HG02678 (cell line): ENCODE results near the gene IRX1.

ENCODE experiments used
- ATAC-seq: cut with Tn5 transposase; IDR thresholded peaks from one replicate; pipeline ENCODE4 v1.9.1; 2021; ENCODE audit warnings: mild to moderate bottlenecking, moderate library complexity; ENCODE audit not compliant: unreplicated experiment

Gene IRX1

DNA sequence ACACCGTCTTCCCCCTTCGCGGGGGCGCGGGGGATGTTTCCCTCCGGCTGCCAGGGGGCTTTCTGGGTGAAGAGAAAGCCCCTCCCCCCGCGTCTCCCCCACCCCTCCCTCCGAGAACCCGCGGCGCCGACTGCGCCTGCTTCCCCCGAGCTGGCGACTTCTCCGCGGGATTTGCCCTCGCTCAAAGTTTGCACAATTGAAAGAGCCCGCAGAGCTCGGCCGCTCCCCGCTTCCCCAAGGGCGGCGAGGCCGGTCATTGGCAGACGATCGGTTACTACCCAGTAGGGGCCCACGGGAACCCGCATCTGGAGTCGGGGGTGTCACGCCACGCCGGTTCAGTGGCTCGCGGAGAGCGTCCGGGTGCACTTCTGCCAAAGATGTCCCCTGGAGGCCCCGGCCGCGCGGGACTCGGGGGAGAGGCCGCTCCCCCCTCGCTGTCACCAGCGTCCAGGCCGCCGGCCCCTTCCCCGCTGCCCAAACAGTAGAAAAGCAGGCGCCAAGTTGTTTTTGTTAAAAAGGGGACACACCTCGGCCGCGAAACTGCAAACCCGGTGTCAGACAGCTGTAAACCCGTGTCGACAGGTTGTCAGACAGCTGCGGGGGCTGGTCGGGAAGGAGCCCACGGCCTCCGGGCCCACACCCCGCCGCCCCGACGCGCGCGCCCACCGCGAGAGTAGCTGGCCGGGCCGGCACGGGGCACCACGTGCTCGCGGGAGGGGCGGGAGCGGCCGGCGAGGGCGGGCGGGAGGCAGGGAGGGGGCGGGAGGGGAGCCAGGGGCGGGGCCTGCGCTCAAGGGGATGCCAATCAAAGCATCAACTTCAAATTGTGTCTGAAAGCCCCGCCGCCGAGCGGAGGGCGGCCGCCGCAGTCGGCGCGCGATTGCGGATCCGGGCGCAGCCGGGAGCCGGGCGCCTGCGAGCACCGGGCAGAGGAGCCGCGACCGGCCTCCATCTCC is at the start of gene IRX1:
Gene IRX1, plus strand, starts transcription at position 827 of the 956 bp plus-strand sequence. CDS start 274 bp downstream, outside the sequence.
- no peak for ATAC-seq

- ATAC-seq = no peak
These were observed 49.6 kb upstream of the IRX1 start for GRCh38 chr5:3546028-3546427.

DNA sequence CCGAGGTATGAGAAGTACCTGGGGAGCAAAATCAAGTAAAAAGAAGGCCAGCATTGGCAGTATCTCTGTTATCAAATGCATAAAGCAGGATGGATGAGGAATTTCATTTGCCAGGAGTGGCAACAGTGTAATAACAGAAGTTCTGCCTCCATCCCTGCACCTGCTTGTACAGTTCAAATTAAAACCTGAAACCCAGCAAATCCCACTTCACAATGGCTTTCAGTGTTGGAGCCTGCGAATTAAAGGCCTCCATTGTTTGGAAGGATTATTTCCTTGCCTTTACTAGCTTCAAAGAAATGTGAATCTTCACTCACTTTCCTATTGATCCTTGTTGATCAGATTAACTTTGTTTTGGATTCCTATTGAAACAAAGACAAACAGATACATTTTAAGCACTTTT is 31.5 kb upstream of the IRX1 start:
- ATAC-seq = no peak

DNA sequence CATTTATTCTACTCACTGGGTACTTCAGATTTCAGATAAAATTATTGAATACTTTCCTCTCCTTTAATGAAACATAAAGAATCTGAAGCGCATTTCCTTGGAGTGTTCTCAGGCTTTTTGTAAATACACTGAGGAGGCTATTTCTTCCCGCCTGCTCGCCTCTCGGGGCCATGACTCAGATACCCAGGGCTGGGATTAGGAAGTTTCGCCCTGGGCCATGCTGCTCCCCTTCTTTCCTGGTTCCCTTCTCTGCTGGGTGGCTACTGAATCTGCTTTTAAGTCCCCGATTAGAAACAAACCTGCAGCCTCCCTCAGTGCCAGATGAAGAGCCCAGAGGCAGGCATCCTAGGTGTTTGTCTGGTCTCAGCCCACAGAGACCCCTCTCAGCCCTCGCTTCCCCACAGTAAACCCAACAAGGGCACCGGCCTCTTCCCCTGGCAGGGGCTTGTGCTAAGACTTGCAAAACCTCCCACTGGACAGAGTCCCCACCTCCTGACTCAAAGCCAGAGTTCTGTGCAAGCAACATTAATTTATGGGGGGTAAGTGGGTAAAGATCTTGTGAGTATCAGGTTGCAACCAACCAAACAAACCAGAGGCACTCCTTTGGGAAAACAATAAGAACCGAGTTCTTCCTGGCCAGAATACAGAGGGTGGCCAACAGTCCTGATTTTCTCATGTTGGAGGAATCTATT is 30.7 kb upstream of the IRX1 start:
- ATAC-seq = no peak

DNA sequence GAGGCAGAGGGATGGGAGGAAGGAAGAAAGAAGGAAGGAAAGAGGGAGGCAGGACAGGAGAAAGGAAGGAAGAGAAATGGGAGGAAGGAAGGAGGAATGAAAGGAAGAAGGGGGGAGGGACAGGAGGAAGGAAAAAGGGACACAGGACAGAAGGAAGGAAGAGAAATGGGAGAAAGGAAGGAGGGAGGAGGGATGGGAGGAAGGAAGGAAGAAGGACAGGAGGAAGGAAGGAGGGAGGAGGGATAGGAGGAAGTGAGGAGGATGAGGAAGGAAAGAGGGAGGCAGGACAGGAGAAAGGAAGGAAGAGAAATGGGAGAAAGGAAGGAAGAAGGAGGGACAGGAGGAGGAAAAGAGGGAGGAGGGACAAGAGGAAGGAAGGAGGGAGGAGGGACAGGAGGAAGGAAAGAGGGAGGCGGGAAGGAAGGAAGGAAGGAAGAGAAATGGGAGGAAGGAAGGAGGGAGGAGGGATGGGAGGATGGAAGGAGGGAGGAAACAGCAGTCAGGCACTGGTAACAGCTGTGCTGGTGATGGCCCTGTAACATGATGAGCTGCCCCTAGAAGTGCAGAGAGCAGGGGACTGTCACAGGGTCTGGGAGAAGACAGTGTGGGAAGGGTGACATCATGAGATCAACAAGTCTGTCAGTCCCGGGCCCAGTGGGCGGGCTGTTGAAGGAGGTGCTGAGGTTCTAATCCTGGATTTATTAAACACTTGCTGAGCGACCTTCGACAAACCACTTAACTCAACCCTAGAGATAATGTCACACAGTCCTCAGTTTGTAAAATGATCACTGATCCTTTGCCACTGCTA is 10.7 kb upstream of the IRX1 start:
- ATAC-seq = no peak

DNA sequence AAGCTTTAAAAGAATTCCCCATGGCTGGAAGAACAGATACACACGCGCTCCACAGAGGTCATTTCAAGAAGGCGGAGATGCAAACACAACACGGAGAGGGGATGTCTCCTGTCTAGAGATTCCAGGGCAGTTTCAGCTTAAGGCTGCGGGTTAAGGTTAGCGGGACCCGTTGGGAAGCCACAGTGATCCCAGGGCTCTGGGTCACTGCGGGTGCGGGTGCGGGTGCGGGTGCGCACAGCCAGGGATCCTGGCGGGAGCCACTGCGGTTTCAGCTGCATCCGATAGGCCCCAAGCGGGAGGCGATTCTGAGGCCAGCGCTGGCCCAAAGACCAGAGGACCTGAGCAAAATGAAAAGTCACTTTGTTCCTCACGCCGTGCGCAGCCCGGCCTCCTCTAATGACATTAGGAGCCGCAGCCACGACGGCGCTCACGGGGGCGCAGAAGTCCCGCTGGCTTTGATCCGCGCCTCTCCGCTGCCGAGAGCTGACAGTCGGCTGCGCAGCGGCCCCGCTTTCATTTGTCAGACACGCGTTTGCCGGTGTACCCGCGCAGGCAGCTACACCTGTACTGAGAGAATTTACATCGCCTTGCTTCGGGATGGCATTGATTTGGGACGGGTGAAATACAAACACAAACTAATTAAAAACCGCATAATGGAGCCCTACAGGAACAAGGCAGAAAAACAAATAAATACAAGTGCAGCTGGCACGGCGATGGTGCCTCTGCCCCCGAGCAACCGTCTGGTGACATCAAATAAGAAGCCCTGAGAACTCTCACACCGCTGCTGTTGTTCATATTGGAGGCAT is 5.3 kb upstream of the IRX1 start:
- ATAC-seq = no peak

DNA sequence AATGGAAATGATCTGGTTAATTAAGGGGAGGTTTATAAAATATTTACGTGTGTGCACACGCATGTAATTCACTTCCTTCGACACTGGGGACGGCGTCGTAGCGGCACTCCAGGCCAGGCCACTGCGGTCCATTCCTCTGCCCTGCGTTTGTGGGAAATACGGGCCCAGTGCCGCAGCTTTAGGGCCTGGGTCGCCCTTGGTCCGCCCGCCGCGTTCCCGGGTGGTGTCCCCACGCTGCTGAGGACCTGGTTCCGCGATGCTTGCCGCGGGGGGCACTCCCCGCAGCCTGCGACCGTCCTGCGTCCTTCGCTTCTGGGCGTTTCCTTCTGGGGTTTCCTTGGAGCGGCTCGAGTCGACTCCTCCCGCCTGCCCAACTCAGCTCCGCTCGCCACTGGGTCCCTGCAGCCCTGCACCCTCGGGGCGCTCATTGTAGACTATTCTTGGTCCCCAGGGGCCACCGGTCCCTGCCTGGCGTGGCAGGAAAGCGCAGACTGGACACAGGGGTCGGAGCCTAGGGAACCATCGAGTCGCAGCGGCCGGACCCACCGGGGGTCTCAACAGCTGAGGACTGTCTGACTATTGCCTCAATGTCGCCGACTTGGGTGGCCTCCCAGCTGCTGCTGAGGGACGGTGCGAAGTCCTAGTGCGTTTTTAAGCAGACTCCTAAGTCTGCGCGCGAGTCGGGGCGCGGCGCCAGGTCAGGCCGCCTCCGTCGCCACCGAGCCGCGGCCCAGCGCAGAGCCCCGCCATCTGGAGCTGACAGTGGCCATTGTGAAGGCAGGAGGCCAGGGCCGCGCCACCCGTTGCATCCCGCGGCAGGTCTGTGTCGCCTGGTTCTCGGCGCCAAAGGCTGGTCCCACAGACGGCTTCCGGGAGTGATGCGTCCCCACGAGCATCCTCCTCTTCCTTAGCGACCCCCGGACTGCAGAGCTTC is 4.4 kb upstream of the IRX1 start:
- ATAC-seq = no peak

GRCh38 chr5:3592298-3592697 is 3.3 kb upstream of the IRX1 start:
- ATAC-seq = no peak

GRCh38 chr5:3593771-3594509 is 1.7 kb upstream of the IRX1 start:
- ATAC-seq = no peak

DNA sequence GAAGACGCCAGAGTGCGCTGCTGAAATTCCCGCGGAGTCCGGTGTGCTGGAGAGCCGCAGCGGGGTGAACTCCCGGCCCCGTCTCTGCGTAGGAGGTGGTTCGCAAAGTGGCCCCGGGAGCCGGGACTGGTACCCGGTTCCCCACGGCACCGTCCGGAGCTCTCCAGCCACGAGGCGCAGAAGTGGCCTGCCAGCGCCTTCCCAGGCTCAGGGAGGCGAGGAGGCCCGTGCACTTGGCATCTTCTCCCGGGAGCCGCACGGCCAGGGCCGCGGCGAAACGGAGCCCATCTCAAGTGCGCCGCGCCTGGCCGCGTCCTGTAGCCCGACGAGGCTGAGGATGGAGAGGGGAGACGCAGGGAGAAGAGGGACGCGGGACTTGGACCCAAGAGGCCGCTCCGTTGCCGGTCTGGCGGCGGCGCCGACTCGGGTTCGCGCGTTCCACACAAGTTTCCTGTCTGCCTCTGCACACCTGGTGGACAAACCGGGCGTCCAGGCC is 1.1 kb upstream of the IRX1 start:
- ATAC-seq = no peak

GRCh38 chr5:3596261-3596825 is 711 bp downstream of the IRX1 start:
- no peak for ATAC-seq

DNA sequence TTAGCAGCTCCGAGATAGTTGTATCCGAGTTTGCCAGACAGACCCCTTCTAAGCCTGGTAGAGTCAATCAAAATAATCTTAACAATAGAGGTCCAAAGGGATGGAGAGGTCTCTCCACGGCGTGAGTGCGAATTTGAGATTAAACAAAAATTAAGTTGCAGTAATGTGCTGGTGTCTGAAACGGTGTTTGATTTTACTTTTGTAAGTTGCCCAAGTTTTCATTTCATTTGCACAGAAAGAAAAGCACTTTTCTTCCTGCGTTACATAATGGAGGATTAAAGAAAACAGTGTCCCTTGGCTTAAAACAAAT is 1.2 kb downstream of the IRX1 start:
- ATAC-seq = no peak

- no peak for ATAC-seq
These were observed 1.8 kb downstream of the IRX1 start for GRCh38 chr5:3597167-3598007.

- ATAC-seq = no peak
These were observed 2.6 kb downstream of the IRX1 start for GRCh38 chr5:3598207-3598606.

DNA sequence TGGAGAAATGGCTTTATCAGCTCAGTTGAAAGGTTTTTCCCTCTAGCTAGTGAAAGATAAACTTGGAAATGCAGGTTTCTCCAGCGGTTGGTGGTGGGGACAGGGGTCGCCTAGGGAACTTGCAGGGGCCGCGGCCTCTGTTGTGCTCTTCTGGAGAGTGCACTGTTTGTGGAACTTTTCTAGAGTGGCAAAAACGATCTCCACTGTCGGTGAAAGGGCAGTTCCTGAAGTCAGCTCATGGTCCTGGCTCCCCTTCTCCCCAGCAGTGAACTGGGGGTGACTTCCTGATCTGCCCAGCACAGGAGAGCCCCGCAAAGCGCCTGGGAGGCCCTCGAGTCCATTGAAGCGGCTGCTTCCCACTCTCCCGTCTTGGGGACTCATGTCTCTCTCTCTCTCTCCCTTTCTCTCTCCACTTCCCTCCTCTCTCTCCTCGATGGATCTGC is 3.2 kb downstream of the IRX1 start:
- ATAC-seq = no peak

DNA sequence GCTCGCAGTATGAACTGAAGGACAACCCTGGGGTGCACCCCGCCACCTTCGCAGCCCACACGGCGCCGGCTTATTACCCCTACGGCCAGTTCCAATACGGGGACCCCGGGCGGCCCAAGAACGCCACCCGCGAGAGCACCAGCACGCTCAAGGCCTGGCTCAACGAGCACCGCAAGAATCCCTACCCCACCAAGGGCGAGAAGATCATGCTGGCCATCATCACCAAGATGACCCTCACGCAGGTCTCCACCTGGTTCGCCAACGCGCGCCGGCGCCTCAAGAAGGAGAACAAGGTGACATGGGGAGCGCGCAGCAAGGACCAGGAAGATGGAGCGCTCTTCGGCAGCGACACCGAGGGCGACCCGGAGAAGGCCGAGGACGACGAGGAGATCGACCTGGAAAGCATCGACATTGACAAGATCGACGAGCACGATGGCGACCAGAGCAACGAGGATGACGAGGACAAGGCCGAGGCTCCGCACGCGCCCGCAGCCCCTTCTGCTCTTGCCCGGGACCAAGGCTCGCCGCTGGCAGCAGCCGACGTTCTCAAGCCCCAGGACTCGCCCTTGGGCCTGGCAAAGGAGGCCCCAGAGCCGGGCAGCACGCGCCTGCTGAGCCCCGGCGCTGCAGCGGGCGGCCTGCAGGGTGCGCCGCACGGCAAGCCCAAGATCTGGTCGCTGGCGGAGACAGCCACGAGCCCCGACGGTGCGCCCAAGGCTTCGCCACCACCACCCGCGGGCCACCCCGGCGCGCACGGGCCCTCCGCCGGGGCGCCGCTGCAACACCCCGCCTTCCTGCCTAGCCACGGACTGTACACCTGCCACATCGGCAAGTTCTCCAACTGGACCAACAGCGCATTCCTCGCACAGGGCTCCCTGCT is 3.8 kb downstream of the IRX1 start:
- ATAC-seq = no peak
